IPS DF 4.7 (cell line): Measurements from ENCODE around the gene MYO18B.

Experiments used
- DNase-seq: peaks from one replicate; pipeline ENCODE4 v3.0.0-alpha.2; 2013; ENCODE audit warnings: low spot score; ENCODE audit errors: extremely low read depth

Gene MYO18B

GRCh38 chr22:26043031-26043430 lies 301.0 kb downstream of the MYO18B start:
- DNase-seq = no peak

DNA sequence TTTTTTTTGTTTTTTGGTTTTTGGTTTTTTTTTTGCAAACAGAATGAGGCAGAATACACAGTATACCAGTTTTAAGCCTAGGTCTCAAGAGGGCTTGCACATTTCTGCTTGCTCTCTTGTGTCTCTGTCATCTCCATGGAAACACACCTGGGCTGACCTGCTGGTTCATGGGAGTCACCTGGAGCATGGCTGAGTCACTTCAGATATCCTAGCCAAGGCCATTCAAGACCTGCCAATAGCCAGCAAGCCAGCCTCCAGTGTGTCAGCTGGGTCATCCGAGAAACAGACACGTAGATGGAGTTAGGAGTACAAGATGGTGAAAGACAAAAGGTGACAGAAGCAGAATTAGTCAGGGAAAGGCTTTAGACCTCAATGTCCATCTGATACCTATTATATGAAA lies 303.1 kb downstream of the MYO18B start:
- no peak for DNase-seq

DNA sequence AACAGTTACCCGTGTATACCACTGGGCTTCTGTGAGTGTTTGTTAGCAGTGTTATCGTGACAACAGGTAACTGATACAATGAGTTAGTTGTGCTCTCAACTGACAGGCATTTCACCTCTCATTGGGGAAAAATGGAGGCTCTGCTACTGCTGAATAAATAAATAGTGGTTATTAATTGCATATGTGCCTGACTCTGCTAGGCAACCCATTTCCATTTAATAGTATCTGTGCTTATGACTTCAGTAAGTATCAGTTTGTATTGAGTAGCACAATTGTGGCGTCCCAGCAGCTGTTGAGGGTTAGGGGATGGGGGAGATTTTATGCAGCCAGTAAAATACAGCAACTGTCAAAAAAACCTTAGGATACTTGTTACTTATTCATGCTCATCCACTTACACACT lies 303.9 kb downstream of the MYO18B start:
- no peak for DNase-seq

GRCh38 chr22:26047516-26047915 lies 305.5 kb downstream of the MYO18B start:
- no peak for DNase-seq

DNA sequence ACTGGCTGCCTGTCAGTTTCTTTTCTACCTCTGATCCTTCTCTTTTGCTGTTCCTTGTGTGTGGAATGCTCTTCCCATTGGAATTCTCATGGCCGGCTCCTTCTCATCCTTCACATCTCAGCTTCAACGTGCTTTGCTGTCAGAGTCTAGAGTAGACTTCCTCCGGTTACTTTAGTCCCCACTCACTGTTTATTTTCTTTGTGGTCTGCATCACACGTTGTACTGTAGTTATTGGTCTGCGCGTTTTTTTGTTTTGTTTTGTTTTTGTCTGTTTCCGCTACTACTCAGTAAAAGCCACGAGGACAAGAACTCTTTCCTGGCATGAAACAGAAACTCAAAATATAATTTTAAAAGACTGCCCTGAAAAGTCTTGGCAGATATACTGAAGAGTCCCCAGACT lies 305.9 kb downstream of the MYO18B start:
- no peak for DNase-seq

DNA sequence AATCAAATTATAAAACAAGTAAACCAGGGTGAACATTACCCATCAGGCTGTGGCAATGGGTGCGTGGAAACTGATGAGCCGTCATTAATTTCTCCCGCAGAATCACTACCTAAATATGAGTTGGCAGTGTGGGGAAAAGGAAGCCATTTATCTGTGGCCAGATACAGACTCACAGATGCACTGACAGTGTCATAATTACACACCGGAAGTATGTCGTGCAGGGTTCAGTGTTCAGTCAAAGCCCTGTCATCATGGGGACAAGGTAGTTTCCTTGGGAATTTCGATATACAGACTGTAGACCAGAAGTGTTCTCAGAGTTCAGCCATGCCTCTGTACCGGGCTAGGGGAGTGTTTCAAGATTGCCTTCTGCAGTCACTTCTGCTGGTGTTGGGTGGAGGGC lies 308.1 kb downstream of the MYO18B start:
- DNase-seq = no peak

- DNase-seq = no peak
These were observed 311.8 kb downstream of the MYO18B start for GRCh38 chr22:26053737-26054316.

- no peak for DNase-seq
These were observed 313.0 kb downstream of the MYO18B start for GRCh38 chr22:26054841-26055605.

DNA sequence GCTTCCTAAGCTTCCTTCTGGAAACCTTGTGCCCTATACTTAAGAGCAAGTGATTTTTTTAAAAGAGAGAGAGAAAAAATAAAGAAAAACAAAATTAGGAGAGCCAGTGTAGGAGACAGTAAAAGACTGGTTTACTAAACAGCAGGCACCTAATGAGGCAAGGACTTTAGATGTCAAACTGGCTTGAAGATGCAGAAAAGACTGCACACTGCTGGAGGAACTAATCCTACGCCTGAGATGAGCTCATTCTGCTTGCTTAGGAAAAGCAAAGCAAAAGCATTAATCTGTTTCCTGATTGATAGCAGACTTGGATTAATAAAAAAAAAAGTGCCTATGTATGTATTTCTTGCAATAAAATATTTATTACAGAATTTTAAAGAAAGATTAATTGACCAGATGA lies 313.7 kb downstream of the MYO18B start:
- no peak for DNase-seq

- no peak for DNase-seq
These were observed 314.6 kb downstream of the MYO18B start for GRCh38 chr22:26056455-26057200.

- no peak for DNase-seq
These were observed 315.7 kb downstream of the MYO18B start for GRCh38 chr22:26057731-26058130.

GRCh38 chr22:26064048-26064447 lies 322.1 kb downstream of the MYO18B start:
- no peak for DNase-seq

DNA sequence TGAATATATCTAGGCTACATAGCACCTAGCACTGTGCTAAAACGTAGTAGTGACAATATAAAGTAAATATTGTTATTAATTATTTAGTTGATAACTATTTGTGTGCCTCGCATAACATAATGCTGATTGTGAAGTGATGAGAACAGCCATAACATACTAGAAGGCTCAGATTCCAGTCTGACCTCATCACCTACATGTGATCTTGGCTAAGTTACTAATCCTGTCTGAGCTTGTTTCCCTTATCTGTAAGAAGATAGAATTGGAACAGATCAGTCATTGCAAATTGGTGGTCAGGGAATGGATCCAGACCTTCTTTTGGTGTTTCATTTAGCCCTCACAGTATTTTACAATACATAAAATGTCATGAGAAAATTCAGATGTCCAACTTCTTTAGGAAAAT lies 323.9 kb downstream of the MYO18B start:
- DNase-seq = no peak

- DNase-seq = peak; percentile 19
These were observed 324.5 kb downstream of the MYO18B start for GRCh38 chr22:26066534-26066933.

DNA sequence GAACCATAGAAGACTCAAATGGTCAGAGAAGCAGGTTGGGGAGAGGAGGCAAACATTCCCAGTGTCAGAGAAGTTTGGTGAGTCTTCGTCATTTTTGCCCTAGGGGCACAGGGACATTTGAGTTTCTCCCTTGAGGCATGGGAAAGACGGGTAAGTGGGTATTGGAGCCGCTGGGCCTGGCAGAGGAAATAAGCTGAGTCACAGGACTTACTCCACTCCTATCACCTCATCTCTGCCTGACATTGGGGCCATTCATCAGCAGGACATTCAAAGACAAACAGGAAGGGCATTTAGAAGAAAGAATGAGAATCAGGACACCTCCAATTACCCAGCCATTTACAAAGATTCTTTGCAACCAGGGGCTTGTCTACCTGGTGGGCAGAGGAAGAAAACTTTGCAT lies 326.6 kb downstream of the MYO18B start:
- no peak for DNase-seq

GRCh38 chr22:26072621-26073020 lies 330.6 kb downstream of the MYO18B start:
- no peak for DNase-seq

DNA sequence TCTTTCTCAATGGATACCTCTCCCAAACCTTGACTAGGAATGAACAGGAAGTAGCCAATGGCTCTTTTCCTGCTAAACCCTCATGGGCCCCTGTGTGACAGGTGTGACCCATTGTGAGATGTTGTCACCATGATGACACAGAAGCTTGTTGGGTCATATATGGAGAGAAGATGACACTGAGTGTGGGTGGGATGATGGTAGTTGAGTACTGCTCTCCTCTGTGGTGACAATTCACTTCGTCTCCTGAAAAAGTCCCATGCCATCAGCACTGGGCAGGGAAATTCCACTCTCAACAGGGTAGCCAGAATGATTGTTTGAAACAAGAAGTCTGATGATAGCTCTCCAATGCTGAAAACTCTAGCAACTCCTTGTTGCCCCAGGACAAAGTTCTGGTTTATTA lies 333.3 kb downstream of the MYO18B start:
- DNase-seq = no peak

GRCh38 chr22:26079009-26079408 lies 337.0 kb downstream of the MYO18B start:
- DNase-seq = no peak
